Activated CD4-positive, alpha-beta T cell treated with anti-CD3 and anti-CD28 coated beads for 36 hours (primary cell): Measurements from ENCODE around the gene KBTBD8. TPM values are rescaled to one million over a fixed set of nuclear protein-coding genes. Genes with fewer than 3 reads are reported as not detected.

Source experiments
- ATAC-seq: fragments of 200-7000 bp; cut with Tn5 transposase; one replicate; pipeline ENCODE4 v1.10.0; 2021; ENCODE audit warnings: mild to moderate bottlenecking, moderate library complexity
- CTCF ChIA-PET: fragments of 350-600 bp; sonication (Branson Sonifier 250); formaldehyde crosslinking; loops from one replicate; lab custom pipeline; 2021; ENCODE audit warnings: antibody characterized with exemption; lab: Charles Lee
- POLR2A ChIA-PET: fragments of 350-600 bp; sonication (Branson Sonifier 250); formaldehyde crosslinking; loops from one replicate; lab custom pipeline; 2021; ENCODE audit warnings: antibody characterized with exemption, inconsistent platforms; lab: Charles Lee
- DNase-seq: peaks from one replicate; pipeline ENCODE4 v3.0.0-alpha.2; 2020
- H3K27ac Mint-ChIP-seq: one replicate; pipeline ENCODE4 v1.8.0; 2021; ENCODE audit warnings: mixed read lengths
- H3K27me3 Mint-ChIP-seq: one replicate; pipeline ENCODE4 v1.8.0; 2021; ENCODE audit warnings: mixed read lengths
- H3K36me3 Mint-ChIP-seq: one replicate; pipeline ENCODE4 v1.8.0; 2021; ENCODE audit warnings: low read depth, mixed read lengths
- H3K4me1 Mint-ChIP-seq: one replicate; pipeline ENCODE4 v1.8.0; 2021; ENCODE audit warnings: mixed read lengths
- H3K4me3 Mint-ChIP-seq: one replicate; pipeline ENCODE4 v1.8.0; 2021; ENCODE audit warnings: mild to moderate bottlenecking, moderate library complexity, mixed read lengths
- H3K9me3 Mint-ChIP-seq: one replicate; pipeline ENCODE4 v1.8.0; 2021; ENCODE audit warnings: low read depth, mixed read lengths
- intact Hi-C, 2 experiments: fragments of 100-400 bp; cut with DNase I in 1 of 2; cut with micrococcal nuclease in 1 of 2; formaldehyde crosslinking; loops; one replicate each; pipeline versions ENCODE4 v1.14.2 to v1.15.1; 2022 to 2024; cut with DNase I, micrococcal nuclease
- total RNA-seq, 2 experiments: library from RNA; stranded (reverse); gene quantifications; one replicate each; pipeline ENCODE4 v1.2.3, GENCODE V29; 2021

Gene KBTBD8
- total RNA-seq, 2 experiments from 2014 or later = 8.3 to 9.2 TPM

- Mint-ChIP-seq H3K27ac (no peak overlapping the region), H3K4me1 (peaks cover 23% of the 10 kb centered on the region), H3K9me3 (no peaks in the 10 kb centered on the region), H3K27me3 (peaks cover 13% of the 10 kb centered on the region), H3K4me3 (no peak overlapping the region), H3K36me3 (peaks cover 6% of the 10 kb centered on the region)
- POLR2A ChIA-PET = no interaction called here
- ATAC-seq (no peak), DNase-seq (no peak)
- CTCF ChIA-PET = interaction anchor here (1.8 to 3.1 kb wide), 2 partner anchors 11 to 25 kb away, joined by 3 to 26 read pairs; no protein-coding TSS in a partner anchor
- intact Hi-C loops = loop anchor here in 1 of 2 experiments (5.0 kb wide), 2 partner anchors 86 to 774 kb away; partner anchors contain the start of gene SLC25A26
These were observed 1.4 kb upstream of the KBTBD8 start for GRCh38 chr3:66996696-66997095.

- intact Hi-C loops = loop anchor here (1.0 to 5.0 kb wide), 11 partner anchors 25 to 1252 kb away; partner anchors contain the start of genes LRIG1 (in 1 of the 2), SLC25A26 (in 1 of the 2) and SUCLG2 (in 1 of the 2)
- POLR2A ChIA-PET = interaction anchor here (0.8 to 1.4 kb wide), 3 partner anchors 11 to 657 kb away, joined by 5 to 7 read pairs (median 7); partner anchors contain the start of gene SUCLG2
- DNase-seq (peak; percentile 32), ATAC-seq (no peak)
- CTCF ChIA-PET = interaction anchor here (0.6 to 3.1 kb wide), 10 partner anchors 10 to 1990 kb away, joined by 3 to 26 read pairs (median 3); no protein-coding TSS in a partner anchor
- Mint-ChIP-seq H3K4me1 (peaks cover 27% of the 10 kb centered on the region), H3K9me3 (no peaks in the 10 kb centered on the region), H3K36me3 (peaks cover 7% of the 10 kb centered on the region), H3K27ac (peak overlapping the region; percentile 58), H3K4me3 (peak overlapping the region; percentile 88), H3K27me3 (peaks cover 12% of the 10 kb centered on the region)
These were observed 471 bp upstream of the KBTBD8 start for GRCh38 chr3:66997560-66998112.

GRCh38 chr3:66998904-66999235, 763 bp downstream of the KBTBD8 start:
- H3K27ac Mint-ChIP-seq = peak overlapping the region; percentile 92
- peaks cover 35% of the 10 kb centered on the region for H3K4me1 Mint-ChIP-seq
- peaks cover 19% of the 10 kb centered on the region for H3K36me3 Mint-ChIP-seq
- intact Hi-C loops = loop anchor here (1.0 to 5.0 kb wide), 11 partner anchors 26 to 1250 kb away; partner anchors contain the start of genes LRIG1 (in 1 of the 2), SLC25A26 (in 1 of the 2) and SUCLG2 (in 1 of the 2)
- ChIA-PET POLR2A (interaction anchor here (1.4 kb wide), 1 partner anchor 656 kb away, joined by 5 read pairs; the partner anchor contains the start of gene SUCLG2), CTCF (interaction anchor here (0.6 to 3.1 kb wide), 3 partner anchors 8 to 526 kb away, joined by 3 to 26 read pairs (median 3); no protein-coding TSS in a partner anchor)
- H3K9me3 Mint-ChIP-seq = no peaks in the 10 kb centered on the region
- no peak for ATAC-seq
- H3K4me3 Mint-ChIP-seq = peak overlapping the region; percentile 88
- no peak for DNase-seq
- H3K27me3 Mint-ChIP-seq = peaks cover 7% of the 10 kb centered on the region

- H3K9me3 Mint-ChIP-seq = no peaks in the 10 kb centered on the region
- DNase-seq = no peak
- peaks cover 41% of the 10 kb centered on the region for H3K4me1 Mint-ChIP-seq
- POLR2A ChIA-PET = no interaction called here
- ATAC-seq = peak; percentile 8
- intact Hi-C loops = loop anchor here in 1 of 2 experiments (1.0 kb wide), 1 partner anchor 528 kb away; no protein-coding TSS in a partner anchor
- peaks cover 5% of the 10 kb centered on the region for H3K27me3 Mint-ChIP-seq
- peak overlapping the region; percentile 69 for H3K27ac Mint-ChIP-seq
- CTCF ChIA-PET = no interaction called here
- peaks cover 28% of the 10 kb centered on the region for H3K36me3 Mint-ChIP-seq
- H3K4me3 Mint-ChIP-seq = peak overlapping the region; percentile 17
These were observed 1.9 kb downstream of the KBTBD8 start for GRCh38 chr3:67000009-67000408.

GRCh38 chr3:67001086-67001861, 3.2 kb downstream of the KBTBD8 start:
- no peaks in the 10 kb centered on the region for H3K27me3 Mint-ChIP-seq
- H3K4me3 Mint-ChIP-seq = peak overlapping the region; percentile 57
- ChIA-PET POLR2A (no interaction called here), CTCF (no interaction called here)
- H3K4me1 Mint-ChIP-seq = peaks cover 51% of the 10 kb centered on the region
- intact Hi-C loops = no loop called here
- peak overlapping the region; percentile 83 for H3K27ac Mint-ChIP-seq
- ATAC-seq = no peak
- H3K9me3 Mint-ChIP-seq = no peaks in the 10 kb centered on the region
- no peak for DNase-seq
- peaks cover 36% of the 10 kb centered on the region for H3K36me3 Mint-ChIP-seq

- no peak overlapping the region for H3K4me3 Mint-ChIP-seq
- ChIA-PET CTCF (interaction anchor here (1.0 to 2.6 kb wide), 3 partner anchors 34 to 108 kb away, joined by 3 to 15 read pairs (median 3); no protein-coding TSS in a partner anchor), POLR2A (no interaction called here)
- DNase-seq (no peak), ATAC-seq (no peak)
- peaks cover 39% of the 10 kb centered on the region for H3K4me1 Mint-ChIP-seq
- H3K36me3 Mint-ChIP-seq = peaks cover 60% of the 10 kb centered on the region
- no peaks in the 10 kb centered on the region for H3K27me3 Mint-ChIP-seq
- intact Hi-C loops = no loop called here
- no peak overlapping the region for H3K27ac Mint-ChIP-seq
- H3K9me3 Mint-ChIP-seq = no peaks in the 10 kb centered on the region
These were observed 7.9 kb downstream of the KBTBD8 start for GRCh38 chr3:67005974-67006373.

- ChIA-PET CTCF (interaction anchor here (1.0 to 2.6 kb wide), 3 partner anchors 35 to 108 kb away, joined by 3 to 15 read pairs (median 3); no protein-coding TSS in a partner anchor), POLR2A (interaction anchor here (0.6 kb wide), 1 partner anchor 21 kb away, joined by 8 read pairs; no protein-coding TSS in a partner anchor)
- H3K27me3 Mint-ChIP-seq = no peaks in the 10 kb centered on the region
These were observed 8.4 kb downstream of the KBTBD8 start for GRCh38 chr3:67006460-67006859.

GRCh38 chr3:67008388-67008787, 10.3 kb downstream of the KBTBD8 start:
- peaks cover 59% of the 10 kb centered on the region for H3K36me3 Mint-ChIP-seq
- no peak for DNase-seq
- intact Hi-C loops = no loop called here

More at GRCh38 chr3:67006460-67006859, 8.4 kb downstream of the KBTBD8 start:
- ATAC-seq (no peak), DNase-seq (no peak)
- Mint-ChIP-seq H3K4me1 (peaks cover 35% of the 10 kb centered on the region), H3K27ac (no peak overlapping the region), H3K36me3 (peaks cover 61% of the 10 kb centered on the region), H3K9me3 (no peaks in the 10 kb centered on the region), H3K4me3 (no peak overlapping the region)
- intact Hi-C loops = no loop called here

GRCh38 chr3:67009716-67010115, 11.6 kb downstream of the KBTBD8 start:
- Mint-ChIP-seq H3K4me1 (peaks cover 17% of the 10 kb centered on the region), H3K27me3 (no peaks in the 10 kb centered on the region), H3K36me3 (peaks cover 48% of the 10 kb centered on the region), H3K9me3 (no peaks in the 10 kb centered on the region), H3K4me3 (no peak overlapping the region), H3K27ac (no peak overlapping the region)
- ChIA-PET CTCF (interaction anchor here (0.6 to 1.4 kb wide), 2 partner anchors 37 to 44 kb away, joined by 3 to 4 read pairs; no protein-coding TSS in a partner anchor), POLR2A (interaction anchor here (1.8 kb wide), 1 partner anchor 12 kb away, joined by 7 read pairs; the partner anchor contains the start of gene KBTBD8)
- ATAC-seq = no peak
- intact Hi-C loops = no loop called here
- DNase-seq = no peak

More at GRCh38 chr3:67008388-67008787, 10.3 kb downstream of the KBTBD8 start:
- ATAC-seq = no peak
- CTCF ChIA-PET = interaction anchor here (1.4 to 2.6 kb wide), 4 partner anchors 11 to 37 kb away, joined by 3 to 15 read pairs (median 4); partner anchors contain the start of gene KBTBD8
- H3K4me3 Mint-ChIP-seq = no peak overlapping the region
- H3K4me1 Mint-ChIP-seq = peaks cover 24% of the 10 kb centered on the region
- H3K9me3 Mint-ChIP-seq = no peaks in the 10 kb centered on the region
- no peak overlapping the region for H3K27ac Mint-ChIP-seq
- H3K27me3 Mint-ChIP-seq = no peaks in the 10 kb centered on the region
- POLR2A ChIA-PET = interaction anchor here (1.8 kb wide), 1 partner anchor 10 kb away, joined by 7 read pairs; the partner anchor contains the start of gene KBTBD8

GRCh38 chr3:67011414-67012131, 13.5 kb downstream of the KBTBD8 start:
- ChIA-PET CTCF (no interaction called here), POLR2A (no interaction called here)
- Mint-ChIP-seq H3K27me3 (no peaks in the 10 kb centered on the region), H3K4me1 (peaks cover 9% of the 10 kb centered on the region), H3K9me3 (no peaks in the 10 kb centered on the region), H3K36me3 (peaks cover 35% of the 10 kb centered on the region), H3K27ac (no peak overlapping the region), H3K4me3 (no peak overlapping the region)
- no peak for ATAC-seq
- DNase-seq = no peak
- intact Hi-C loops = no loop called here
